GM23338 (cell line): ENCODE measurements around the gene WDR31. TPM values are rescaled to one million over a fixed set of nuclear protein-coding genes. Genes with fewer than 3 reads are reported as not detected.
"Not testable (repeated sequence)": the region's sequence is repeated elsewhere in the genome, so short reads cannot be mapped to it uniquely, and the experiment has no call there.

Experiments used
- ATAC-seq: fragments of 200-7000 bp; cut with Tn5 transposase; 3 replicates; pipeline ENCODE4 v1.9.1; 2020
- DNase-seq: peaks from one replicate; pipeline ENCODE4 v3.0.0-alpha.2; 2015; ENCODE audit warnings: low spot score
- H2AFZ ChIP-seq: fragments of 200-600 bp; sonication (generic); 2 replicates; pipeline ENCODE4 v1.8.0; 2016; ENCODE audit warnings: antibody characterized with exemption, mild to moderate bottlenecking, moderate library complexity
- H3F3A ChIP-seq: fragments of 200-600 bp; sonication (generic); replicated peaks from 2 replicates; pipeline ENCODE4 v1.8.0; 2017; ENCODE audit warnings: antibody characterized with exemption, mixed run types, low read depth
- H3K27ac ChIP-seq: fragments of 200-600 bp; sonication (generic); 2 replicates; pipeline ENCODE4 v1.6.1; 2016; ENCODE audit warnings: low read depth
- H3K27me3 ChIP-seq: fragments of 200-600 bp; sonication (generic); 2 replicates; pipeline ENCODE4 v1.8.0; 2016; ENCODE audit warnings: mild to moderate bottlenecking, mixed run types, moderate library complexity; ENCODE audit not compliant: insufficient read depth
- H3K36me3 ChIP-seq: fragments of 200-600 bp; sonication (generic); 2 replicates; pipeline ENCODE4 v1.8.0; 2016; ENCODE audit warnings: mild to moderate bottlenecking; ENCODE audit not compliant: insufficient read depth
- H3K4me1 ChIP-seq: fragments of 200-600 bp; sonication (generic); 2 replicates; pipeline ENCODE4 v1.8.0; 2016; ENCODE audit warnings: mild to moderate bottlenecking, moderate library complexity; ENCODE audit not compliant: insufficient read depth
- H3K4me2 ChIP-seq: fragments of 200-600 bp; sonication (generic); 2 replicates; pipeline ENCODE4 v1.7.1; 2017; ENCODE audit warnings: mixed run types
- H3K4me3 ChIP-seq: fragments of 200-600 bp; sonication (generic); 2 replicates; pipeline ENCODE4 v1.6.1; 2016; ENCODE audit warnings: mixed run types
- H3K79me2 ChIP-seq: fragments of 200-600 bp; sonication (generic); replicated peaks from 2 replicates; pipeline ENCODE4 v1.8.0; 2017; ENCODE audit warnings: mild to moderate bottlenecking; ENCODE audit not compliant: insufficient read depth
- H3K9me2 ChIP-seq: fragments of 200-600 bp; sonication (generic); 2 replicates; pipeline ENCODE4 v1.8.0; 2017; ENCODE audit not compliant: insufficient read depth
- H4K20me1 ChIP-seq: fragments of 200-600 bp; sonication (generic); replicated peaks from 2 replicates; pipeline ENCODE4 v1.8.0; 2017; ENCODE audit warnings: mild to moderate bottlenecking; ENCODE audit not compliant: insufficient read depth
- H3K27ac Mint-ChIP-seq: 2 replicates; pipeline ENCODE4 v1.8.0; 2020; ENCODE audit warnings: inconsistent platforms, mild to moderate bottlenecking, moderate library complexity, mixed read lengths
- H3K27me3 Mint-ChIP-seq: 3 replicates; pipeline ENCODE4 v1.8.0; 2022; ENCODE audit warnings: low read depth, mild to moderate bottlenecking, moderate library complexity, mixed read lengths, inconsistent platforms; ENCODE audit not compliant: insufficient read depth, poor library complexity
- H3K36me3 Mint-ChIP-seq: 3 replicates; pipeline ENCODE4 v1.8.0; 2021; ENCODE audit warnings: low read depth, mild to moderate bottlenecking, inconsistent platforms, moderate library complexity, mixed read lengths
- H3K4me1 Mint-ChIP-seq: 3 replicates; pipeline ENCODE4 v1.8.0; 2020; ENCODE audit warnings: mild to moderate bottlenecking, inconsistent platforms, mixed read lengths
- H3K4me3 Mint-ChIP-seq: 3 replicates; pipeline ENCODE4 v1.8.0; 2021; ENCODE audit warnings: moderate library complexity, mild to moderate bottlenecking, inconsistent platforms, mixed read lengths
- H3K9me3 Mint-ChIP-seq: 3 replicates; pipeline ENCODE4 v1.8.0; 2020; ENCODE audit warnings: moderate library complexity, mild to moderate bottlenecking, inconsistent platforms, mixed read lengths
- CREB1 ChIP-seq: fragments of 250-450 bp; sonication (Bioruptor Pico); IDR thresholded peaks from 2 replicates; pipeline ENCODE4 v1.5.0; 2020; ENCODE audit warnings: low read depth, mild to moderate bottlenecking, moderate library complexity
- EZH2 ChIP-seq: fragments of 200-600 bp; sonication (generic); IDR thresholded peaks from one replicate; pipeline ENCODE4 v1.8.0; 2017; ENCODE audit warnings: antibody characterized with exemption, mild to moderate bottlenecking, low read depth; ENCODE audit not compliant: unreplicated experiment
- JUNB ChIP-seq: IDR thresholded peaks from one replicate; pipeline ENCODE4 v1.6.1; 2016; ENCODE audit warnings: antibody characterized with exemption; ENCODE audit not compliant: unreplicated experiment
- STAT1 ChIP-seq: IDR thresholded peaks from one replicate; pipeline ENCODE4 v1.6.1; 2016; ENCODE audit warnings: antibody characterized with exemption; ENCODE audit not compliant: unreplicated experiment
- ZNF114 ChIP-seq: fragments of 250-450 bp; sonication (Bioruptor Pico); IDR thresholded peaks from 2 replicates; pipeline ENCODE4 v1.5.0; 2020; ENCODE audit warnings: mild to moderate bottlenecking, moderate library complexity
- ZNF331 ChIP-seq: fragments of 250-450 bp; sonication (Bioruptor Pico); IDR thresholded peaks from 2 replicates; pipeline ENCODE4 v1.5.0; 2020; ENCODE audit warnings: low read depth, mild to moderate bottlenecking, moderate library complexity
- polyA plus RNA-seq: library from polyadenylated mRNA; unstranded; fragments of >200 nt; fragmentation: Nextera tagmentation; extraction: Ambion mirVana; gene quantifications from 2 replicates; pipeline ENCODE4 v1.2.1, GENCODE V29; 2016
- total RNA-seq: library from RNA; depleted of rRNA; stranded (reverse); fragments of >200 nt; shearing (Covaris generic); gene quantifications from 2 replicates; pipeline ENCODE4 v1.2.3, GENCODE V29; 2014
- TF ChIP-seq, protein P1 (sequence below): IDR thresholded peaks from one replicate; pipeline ENCODE4 v1.6.1; 2018; ENCODE audit warnings: antibody characterized with exemption; ENCODE audit not compliant: unreplicated experiment
- TF ChIP-seq, protein P2 (sequence below): IDR thresholded peaks from 2 replicates; pipeline ENCODE4 v1.6.1; 2016; ENCODE audit warnings: antibody characterized with exemption
- TF ChIP-seq, protein P3 (sequence below): fragments of 250-450 bp; sonication (Bioruptor Pico); IDR thresholded peaks from 2 replicates; pipeline ENCODE4 v1.5.0; 2020; ENCODE audit warnings: mild to moderate bottlenecking, moderate library complexity
- TF ChIP-seq, protein P4 (sequence below), 2 experiments: fragments of 200-600 bp in 1 of 2; sonication (generic) in 1 of 2; conservative IDR thresholded peaks; 2 replicates each; pipeline versions ENCODE4 v1.5.1 to v1.6.1; 2016 to 2017; ENCODE audit warnings: antibody characterized with exemption in 2 of 2, low read depth in 2 of 2, mild to moderate bottlenecking in 2 of 2, moderate library complexity in 1 of 2

Gene WDR31
- total and polyA plus RNA-seq, 2 experiments from 2014 or later: 0.13 to 0.63 TPM

DNA sequence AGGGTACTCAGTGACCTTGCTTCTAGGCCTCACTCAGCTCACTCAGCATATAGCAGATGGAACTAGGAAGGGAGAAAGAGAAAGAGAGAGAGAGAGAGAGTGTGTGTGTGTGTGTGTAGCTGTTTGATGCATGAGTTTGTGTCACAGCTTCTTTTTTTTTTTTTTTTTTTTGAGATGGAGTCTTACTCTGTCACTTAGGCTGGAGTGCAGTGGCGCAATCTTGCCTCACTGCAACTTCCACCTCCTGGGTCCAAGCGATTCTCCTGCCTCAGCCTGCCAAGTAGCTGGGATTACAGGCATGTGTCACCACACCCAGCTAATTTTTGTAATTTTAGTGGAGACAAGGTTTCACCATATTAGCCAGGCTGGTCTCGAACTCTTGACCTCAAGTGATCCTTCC is 25.6 kb upstream of the WDR31 start:
- H3K27ac Mint-ChIP-seq, H3K36me3 Mint-ChIP-seq, H3K4me2 ChIP-seq, H3K36me3 ChIP-seq, ATAC-seq, H3K27me3 Mint-ChIP-seq, H3K4me1 ChIP-seq, DNase-seq, H3K27ac ChIP-seq, H3F3A ChIP-seq, H3K27me3 ChIP-seq, H3K4me3 Mint-ChIP-seq, H3K9me3 Mint-ChIP-seq, H3K4me1 Mint-ChIP-seq, H3K4me3 ChIP-seq, H4K20me1 ChIP-seq, H2AFZ ChIP-seq, H3K9me2 ChIP-seq, H3K79me2 ChIP-seq: not testable (repeated sequence)

DNA sequence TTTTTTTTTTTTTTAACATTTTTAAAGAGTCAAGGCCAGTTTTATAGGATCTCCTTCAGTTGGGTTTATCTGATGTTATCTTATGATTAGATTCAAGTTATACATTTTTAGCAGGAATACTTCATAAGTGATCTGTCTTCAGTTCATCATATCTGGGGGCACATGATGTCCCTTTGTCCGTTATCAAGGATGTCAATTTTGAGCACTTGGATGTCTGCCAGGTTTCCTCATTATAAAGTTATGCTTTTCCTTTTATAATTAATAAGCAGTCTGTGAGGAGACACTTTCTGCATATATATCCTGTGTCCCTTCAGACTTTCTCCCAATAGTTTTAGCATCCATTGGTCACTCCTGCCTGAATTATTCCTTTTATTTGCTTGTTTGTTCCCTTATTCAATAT is 24.9 kb upstream of the WDR31 start:
- H3K4me2 ChIP-seq: no peak overlapping the region
- no peaks in the 10 kb centered on the region for H3F3A ChIP-seq
- H3K9me3 Mint-ChIP-seq: no peaks in the 10 kb centered on the region
- no peaks in the 10 kb centered on the region for H3K27me3 ChIP-seq
- no peak overlapping the region for H3K4me3 ChIP-seq
- H3K4me1 Mint-ChIP-seq: no peaks in the 10 kb centered on the region
- no peak overlapping the region for H3K27ac Mint-ChIP-seq
- DNase-seq (no peak), ATAC-seq (no peak)
- no peak overlapping the region for H3K4me3 Mint-ChIP-seq
- no peaks in the 10 kb centered on the region for H3K27me3 Mint-ChIP-seq
- no peaks in the 10 kb centered on the region for H3K36me3 ChIP-seq
- H3K79me2 ChIP-seq: no peaks in the 10 kb centered on the region
- H3K9me2 ChIP-seq: no peaks in the 10 kb centered on the region
- H3K27ac ChIP-seq: no peak overlapping the region
- no peaks in the 10 kb centered on the region for H3K4me1 ChIP-seq
- no peaks in the 10 kb centered on the region for H4K20me1 ChIP-seq
- no peaks in the 10 kb centered on the region; the same call in 2 of the 3 replicates for H3K36me3 Mint-ChIP-seq
- no peak overlapping the region for H2AFZ ChIP-seq
- no peak for TF ChIP-seq ZNF331
- TF ChIP-seq, protein P1, sequence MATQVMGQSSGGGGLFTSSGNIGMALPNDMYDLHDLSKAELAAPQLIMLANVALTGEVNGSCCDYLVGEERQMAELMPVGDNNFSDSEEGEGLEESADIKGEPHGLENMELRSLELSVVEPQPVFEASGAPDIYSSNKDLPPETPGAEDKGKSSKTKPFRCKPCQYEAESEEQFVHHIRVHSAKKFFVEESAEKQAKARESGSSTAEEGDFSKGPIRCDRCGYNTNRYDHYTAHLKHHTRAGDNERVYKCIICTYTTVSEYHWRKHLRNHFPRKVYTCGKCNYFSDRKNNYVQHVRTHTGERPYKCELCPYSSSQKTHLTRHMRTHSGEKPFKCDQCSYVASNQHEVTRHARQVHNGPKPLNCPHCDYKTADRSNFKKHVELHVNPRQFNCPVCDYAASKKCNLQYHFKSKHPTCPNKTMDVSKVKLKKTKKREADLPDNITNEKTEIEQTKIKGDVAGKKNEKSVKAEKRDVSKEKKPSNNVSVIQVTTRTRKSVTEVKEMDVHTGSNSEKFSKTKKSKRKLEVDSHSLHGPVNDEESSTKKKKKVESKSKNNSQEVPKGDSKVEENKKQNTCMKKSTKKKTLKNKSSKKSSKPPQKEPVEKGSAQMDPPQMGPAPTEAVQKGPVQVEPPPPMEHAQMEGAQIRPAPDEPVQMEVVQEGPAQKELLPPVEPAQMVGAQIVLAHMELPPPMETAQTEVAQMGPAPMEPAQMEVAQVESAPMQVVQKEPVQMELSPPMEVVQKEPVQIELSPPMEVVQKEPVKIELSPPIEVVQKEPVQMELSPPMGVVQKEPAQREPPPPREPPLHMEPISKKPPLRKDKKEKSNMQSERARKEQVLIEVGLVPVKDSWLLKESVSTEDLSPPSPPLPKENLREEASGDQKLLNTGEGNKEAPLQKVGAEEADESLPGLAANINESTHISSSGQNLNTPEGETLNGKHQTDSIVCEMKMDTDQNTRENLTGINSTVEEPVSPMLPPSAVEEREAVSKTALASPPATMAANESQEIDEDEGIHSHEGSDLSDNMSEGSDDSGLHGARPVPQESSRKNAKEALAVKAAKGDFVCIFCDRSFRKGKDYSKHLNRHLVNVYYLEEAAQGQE: no peak
- TF ChIP-seq, protein P2, sequence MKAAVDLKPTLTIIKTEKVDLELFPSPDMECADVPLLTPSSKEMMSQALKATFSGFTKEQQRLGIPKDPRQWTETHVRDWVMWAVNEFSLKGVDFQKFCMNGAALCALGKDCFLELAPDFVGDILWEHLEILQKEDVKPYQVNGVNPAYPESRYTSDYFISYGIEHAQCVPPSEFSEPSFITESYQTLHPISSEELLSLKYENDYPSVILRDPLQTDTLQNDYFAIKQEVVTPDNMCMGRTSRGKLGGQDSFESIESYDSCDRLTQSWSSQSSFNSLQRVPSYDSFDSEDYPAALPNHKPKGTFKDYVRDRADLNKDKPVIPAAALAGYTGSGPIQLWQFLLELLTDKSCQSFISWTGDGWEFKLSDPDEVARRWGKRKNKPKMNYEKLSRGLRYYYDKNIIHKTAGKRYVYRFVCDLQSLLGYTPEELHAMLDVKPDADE: no peak
- TF ChIP-seq, protein P3, sequence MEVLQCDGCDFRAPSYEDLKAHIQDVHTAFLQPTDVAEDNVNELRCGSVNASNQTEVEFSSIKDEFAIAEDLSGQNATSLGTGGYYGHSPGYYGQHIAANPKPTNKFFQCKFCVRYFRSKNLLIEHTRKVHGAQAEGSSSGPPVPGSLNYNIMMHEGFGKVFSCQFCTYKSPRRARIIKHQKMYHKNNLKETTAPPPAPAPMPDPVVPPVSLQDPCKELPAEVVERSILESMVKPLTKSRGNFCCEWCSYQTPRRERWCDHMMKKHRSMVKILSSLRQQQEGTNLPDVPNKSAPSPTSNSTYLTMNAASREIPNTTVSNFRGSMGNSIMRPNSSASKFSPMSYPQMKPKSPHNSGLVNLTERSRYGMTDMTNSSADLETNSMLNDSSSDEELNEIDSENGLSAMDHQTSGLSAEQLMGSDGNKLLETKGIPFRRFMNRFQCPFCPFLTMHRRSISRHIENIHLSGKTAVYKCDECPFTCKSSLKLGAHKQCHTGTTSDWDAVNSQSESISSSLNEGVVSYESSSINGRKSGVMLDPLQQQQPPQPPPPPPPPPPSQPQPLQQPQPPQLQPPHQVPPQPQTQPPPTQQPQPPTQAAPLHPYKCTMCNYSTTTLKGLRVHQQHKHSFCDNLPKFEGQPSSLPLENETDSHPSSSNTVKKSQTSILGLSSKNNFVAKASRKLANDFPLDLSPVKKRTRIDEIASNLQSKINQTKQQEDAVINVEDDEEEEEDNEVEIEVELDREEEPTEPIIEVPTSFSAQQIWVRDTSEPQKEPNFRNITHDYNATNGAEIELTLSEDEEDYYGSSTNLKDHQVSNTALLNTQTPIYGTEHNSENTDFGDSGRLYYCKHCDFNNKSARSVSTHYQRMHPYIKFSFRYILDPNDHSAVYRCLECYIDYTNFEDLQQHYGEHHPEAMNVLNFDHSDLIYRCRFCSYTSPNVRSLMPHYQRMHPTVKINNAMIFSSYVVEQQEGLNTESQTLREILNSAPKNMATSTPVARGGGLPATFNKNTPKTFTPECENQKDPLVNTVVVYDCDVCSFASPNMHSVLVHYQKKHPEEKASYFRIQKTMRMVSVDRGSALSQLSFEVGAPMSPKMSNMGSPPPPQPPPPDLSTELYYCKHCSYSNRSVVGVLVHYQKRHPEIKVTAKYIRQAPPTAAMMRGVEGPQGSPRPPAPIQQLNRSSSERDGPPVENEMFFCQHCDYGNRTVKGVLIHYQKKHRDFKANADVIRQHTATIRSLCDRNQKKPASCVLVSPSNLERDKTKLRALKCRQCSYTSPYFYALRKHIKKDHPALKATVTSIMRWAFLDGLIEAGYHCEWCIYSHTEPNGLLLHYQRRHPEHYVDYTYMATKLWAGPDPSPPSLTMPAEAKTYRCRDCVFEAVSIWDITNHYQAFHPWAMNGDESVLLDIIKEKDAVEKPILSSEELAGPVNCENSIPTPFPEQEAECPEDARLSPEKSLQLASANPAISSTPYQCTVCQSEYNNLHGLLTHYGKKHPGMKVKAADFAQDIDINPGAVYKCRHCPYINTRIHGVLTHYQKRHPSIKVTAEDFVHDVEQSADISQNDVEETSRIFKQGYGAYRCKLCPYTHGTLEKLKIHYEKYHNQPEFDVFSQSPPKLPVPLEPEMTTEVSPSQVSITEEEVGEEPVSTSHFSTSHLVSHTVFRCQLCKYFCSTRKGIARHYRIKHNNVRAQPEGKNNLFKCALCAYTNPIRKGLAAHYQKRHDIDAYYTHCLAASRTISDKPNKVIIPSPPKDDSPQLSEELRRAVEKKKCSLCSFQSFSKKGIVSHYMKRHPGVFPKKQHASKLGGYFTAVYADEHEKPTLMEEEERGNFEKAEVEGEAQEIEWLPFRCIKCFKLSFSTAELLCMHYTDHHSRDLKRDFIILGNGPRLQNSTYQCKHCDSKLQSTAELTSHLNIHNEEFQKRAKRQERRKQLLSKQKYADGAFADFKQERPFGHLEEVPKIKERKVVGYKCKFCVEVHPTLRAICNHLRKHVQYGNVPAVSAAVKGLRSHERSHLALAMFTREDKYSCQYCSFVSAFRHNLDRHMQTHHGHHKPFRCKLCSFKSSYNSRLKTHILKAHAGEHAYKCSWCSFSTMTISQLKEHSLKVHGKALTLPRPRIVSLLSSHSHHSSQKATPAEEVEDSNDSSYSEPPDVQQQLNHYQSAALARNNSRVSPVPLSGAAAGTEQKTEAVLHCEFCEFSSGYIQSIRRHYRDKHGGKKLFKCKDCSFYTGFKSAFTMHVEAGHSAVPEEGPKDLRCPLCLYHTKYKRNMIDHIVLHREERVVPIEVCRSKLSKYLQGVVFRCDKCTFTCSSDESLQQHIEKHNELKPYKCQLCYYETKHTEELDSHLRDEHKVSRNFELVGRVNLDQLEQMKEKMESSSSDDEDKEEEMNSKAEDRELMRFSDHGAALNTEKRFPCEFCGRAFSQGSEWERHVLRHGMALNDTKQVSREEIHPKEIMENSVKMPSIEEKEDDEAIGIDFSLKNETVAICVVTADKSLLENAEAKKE (CRISPR knock-in tag): no peak
- TF ChIP-seq STAT1: no peak
- TF ChIP-seq, protein P4, sequence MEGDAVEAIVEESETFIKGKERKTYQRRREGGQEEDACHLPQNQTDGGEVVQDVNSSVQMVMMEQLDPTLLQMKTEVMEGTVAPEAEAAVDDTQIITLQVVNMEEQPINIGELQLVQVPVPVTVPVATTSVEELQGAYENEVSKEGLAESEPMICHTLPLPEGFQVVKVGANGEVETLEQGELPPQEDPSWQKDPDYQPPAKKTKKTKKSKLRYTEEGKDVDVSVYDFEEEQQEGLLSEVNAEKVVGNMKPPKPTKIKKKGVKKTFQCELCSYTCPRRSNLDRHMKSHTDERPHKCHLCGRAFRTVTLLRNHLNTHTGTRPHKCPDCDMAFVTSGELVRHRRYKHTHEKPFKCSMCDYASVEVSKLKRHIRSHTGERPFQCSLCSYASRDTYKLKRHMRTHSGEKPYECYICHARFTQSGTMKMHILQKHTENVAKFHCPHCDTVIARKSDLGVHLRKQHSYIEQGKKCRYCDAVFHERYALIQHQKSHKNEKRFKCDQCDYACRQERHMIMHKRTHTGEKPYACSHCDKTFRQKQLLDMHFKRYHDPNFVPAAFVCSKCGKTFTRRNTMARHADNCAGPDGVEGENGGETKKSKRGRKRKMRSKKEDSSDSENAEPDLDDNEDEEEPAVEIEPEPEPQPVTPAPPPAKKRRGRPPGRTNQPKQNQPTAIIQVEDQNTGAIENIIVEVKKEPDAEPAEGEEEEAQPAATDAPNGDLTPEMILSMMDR (conservative IDR thresholded peaks at IDR 0.05; ENCODE audit: low read depth in 2 of 2): no peak
- TF ChIP-seq JUNB: no peak
- no peak for TF ChIP-seq EZH2
- TF ChIP-seq CREB1: no peak
- no peak for TF ChIP-seq ZNF114 (CRISPR knock-in tag)
